ENCODE results near the gene FLII. TPM values are rescaled to one million over a fixed set of nuclear protein-coding genes. Genes with fewer than 3 reads are reported as not detected.

FLII gene
- total RNA-seq, 1 donor from 2014 or later, result 183 TPM

DNA sequence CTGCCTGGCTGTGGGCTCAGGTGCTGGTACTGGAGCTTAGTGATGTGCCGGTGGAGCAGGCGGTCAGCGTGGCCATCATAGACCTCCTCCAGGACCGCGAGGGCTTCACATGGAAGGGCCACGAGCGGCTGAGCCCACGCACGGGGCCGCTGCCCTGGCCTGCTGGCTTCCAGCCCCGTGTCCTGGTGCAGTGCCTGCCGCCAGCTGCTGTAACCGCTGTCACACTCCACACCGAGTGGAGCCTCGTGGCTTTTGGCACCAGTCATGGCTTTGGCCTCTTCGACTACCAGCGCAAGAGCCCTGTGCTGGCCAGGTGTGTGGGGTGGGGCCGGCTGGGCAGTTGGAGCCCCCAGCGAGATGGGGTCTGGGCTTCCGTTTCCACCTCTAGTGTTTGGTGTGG is 21.1 kb downstream of the FLII start:
- no peaks in the 10 kb centered on the region for H3K9me3 Mint-ChIP-seq
- no peaks in the 10 kb centered on the region for H3K4me1 Mint-ChIP-seq
- TF ChIP-seq CTCF (conservative IDR thresholded peaks at IDR 0.05), result no peak
- H3K27me3 Mint-ChIP-seq (ENCODE audit: low read depth), result no peaks in the 10 kb centered on the region
- DNase-seq (ENCODE audit: low read depth, low spot score), result no peak
- H3K4me3 Mint-ChIP-seq, result no peak overlapping the region
- no peak overlapping the region for H3K27ac Mint-ChIP-seq (ENCODE audit: unreplicated experiment)
- peaks cover 3% of the 10 kb centered on the region for H3K36me3 Mint-ChIP-seq (ENCODE audit: low read depth)

DNA sequence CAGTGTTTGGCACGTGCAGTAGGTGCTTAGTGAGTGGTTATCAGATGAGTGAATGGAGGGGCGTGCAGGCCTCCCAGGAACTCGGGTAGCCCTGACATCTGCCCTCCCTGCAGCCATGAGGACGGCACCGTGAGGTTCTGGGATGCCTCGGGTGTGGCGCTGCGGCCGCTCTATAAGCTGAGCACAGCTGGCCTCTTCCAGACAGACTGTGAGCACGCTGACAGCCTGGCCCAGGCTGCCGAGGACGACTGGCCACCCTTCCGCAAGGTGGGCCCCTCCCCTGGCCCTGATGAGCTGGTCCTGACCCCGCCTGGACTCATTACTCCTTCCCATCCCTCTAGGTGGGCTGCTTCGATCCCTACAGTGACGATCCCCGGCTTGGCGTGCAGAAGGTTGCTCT is 22.0 kb downstream of the FLII start:
- Mint-ChIP-seq H3K36me3 (ENCODE audit: low read depth) (peaks cover 3% of the 10 kb centered on the region), H3K27me3 (ENCODE audit: low read depth) (no peaks in the 10 kb centered on the region), H3K4me3 (peak overlapping the region; percentile 62), H3K4me1 (peaks cover 5% of the 10 kb centered on the region), H3K9me3 (no peaks in the 10 kb centered on the region), H3K27ac (ENCODE audit: unreplicated experiment) (no peak overlapping the region)
- TF ChIP-seq CTCF (conservative IDR thresholded peaks at IDR 0.05), result no peak
- DNase-seq (ENCODE audit: low read depth, low spot score), result no peak

GRCh38 chr17:18235743-18236256 is 22.7 kb downstream of the FLII start:
- H3K27ac Mint-ChIP-seq (ENCODE audit: unreplicated experiment), result no peak overlapping the region
- H3K4me1 Mint-ChIP-seq, result peaks cover 11% of the 10 kb centered on the region
- H3K4me3 Mint-ChIP-seq, result no peak overlapping the region
- TF ChIP-seq CTCF (conservative IDR thresholded peaks at IDR 0.05), result no peak
- no peak for DNase-seq (ENCODE audit: low read depth, low spot score)
- H3K27me3 Mint-ChIP-seq (ENCODE audit: low read depth), result no peaks in the 10 kb centered on the region
- H3K36me3 Mint-ChIP-seq (ENCODE audit: low read depth), result peaks cover 3% of the 10 kb centered on the region
- no peaks in the 10 kb centered on the region for H3K9me3 Mint-ChIP-seq

DNA sequence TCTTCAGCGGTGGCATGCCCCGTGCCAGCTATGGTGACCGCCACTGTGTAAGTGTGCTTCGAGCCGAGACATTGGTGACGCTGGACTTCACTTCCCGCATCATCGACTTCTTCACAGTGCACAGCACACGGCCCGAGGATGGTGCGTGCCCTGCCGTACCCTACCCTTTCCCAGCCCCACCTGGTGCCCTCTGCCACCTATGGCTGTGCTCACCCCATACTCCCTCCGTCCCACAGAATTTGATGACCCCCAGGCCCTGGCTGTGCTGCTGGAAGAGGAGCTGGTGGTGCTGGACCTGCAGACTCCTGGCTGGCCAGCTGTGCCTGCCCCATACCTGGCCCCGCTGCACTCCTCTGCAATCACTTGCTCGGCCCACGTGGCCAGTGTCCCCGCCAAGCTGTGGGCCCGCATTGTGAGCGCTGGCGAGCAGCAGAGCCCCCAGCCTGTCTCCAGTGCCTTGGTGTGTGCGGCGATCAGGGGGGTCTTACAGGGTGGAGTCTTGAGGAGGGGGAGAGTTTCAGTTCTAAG is 23.6 kb downstream of the FLII start:
- Mint-ChIP-seq H3K9me3 (no peaks in the 10 kb centered on the region), H3K4me1 (peaks cover 20% of the 10 kb centered on the region), H3K4me3 (no peak overlapping the region), H3K27ac (ENCODE audit: unreplicated experiment) (no peak overlapping the region), H3K36me3 (ENCODE audit: low read depth) (peaks cover 3% of the 10 kb centered on the region), H3K27me3 (ENCODE audit: low read depth) (no peaks in the 10 kb centered on the region)
- no peak for TF ChIP-seq CTCF (conservative IDR thresholded peaks at IDR 0.05)
- no peak for DNase-seq (ENCODE audit: low read depth, low spot score)

DNA sequence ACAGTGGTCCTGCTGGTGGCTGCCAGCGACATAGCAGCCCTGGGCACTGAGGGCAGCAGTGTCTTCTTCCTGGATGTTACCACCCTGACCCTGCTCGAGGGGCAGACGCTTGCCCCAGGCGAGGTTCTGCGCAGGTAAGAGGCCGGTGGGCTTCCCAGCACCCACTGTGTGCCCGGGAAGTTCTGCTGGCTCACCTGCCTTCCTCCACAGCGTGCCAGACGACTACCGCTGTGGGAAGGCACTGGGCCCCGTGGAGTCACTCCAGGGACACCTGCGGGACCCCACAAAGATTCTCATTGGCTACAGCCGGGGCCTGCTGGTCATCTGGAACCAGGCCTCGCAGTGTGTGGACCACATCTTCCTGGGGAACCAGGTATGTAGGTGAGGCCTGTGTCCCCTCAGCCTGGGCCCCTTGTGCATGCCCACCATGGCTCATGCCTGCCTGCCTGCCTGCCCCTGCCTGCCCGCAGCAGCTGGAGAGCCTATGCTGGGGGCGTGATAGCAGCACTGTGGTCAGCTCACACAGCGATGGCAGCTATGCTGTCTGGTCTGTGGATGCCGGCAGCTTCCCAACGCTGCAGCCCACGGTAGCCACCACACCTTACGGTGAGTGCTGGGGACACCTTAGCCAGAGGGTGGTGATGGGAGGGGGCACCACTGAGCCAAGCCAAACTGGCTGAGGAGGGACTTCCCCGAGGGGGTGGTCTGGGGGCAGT is 24.6 kb downstream of the FLII start:
- no peak for TF ChIP-seq CTCF (conservative IDR thresholded peaks at IDR 0.05)
- Mint-ChIP-seq H3K27me3 (ENCODE audit: low read depth) (no peaks in the 10 kb centered on the region), H3K9me3 (no peaks in the 10 kb centered on the region), H3K4me3 (no peak overlapping the region), H3K27ac (ENCODE audit: unreplicated experiment) (no peak overlapping the region), H3K4me1 (peaks cover 26% of the 10 kb centered on the region), H3K36me3 (ENCODE audit: low read depth) (peaks cover 3% of the 10 kb centered on the region)
- no peak for DNase-seq (ENCODE audit: low read depth, low spot score)
